SJSA1 (cell line): ENCODE results near the gene GCM1. TPM values are rescaled to one million over a fixed set of nuclear protein-coding genes. Genes with fewer than 3 reads are reported as not detected.

ENCODE experiments used
- DNase-seq, 2 experiments: peaks; one replicate each; pipeline ENCODE4 v3.0.0-alpha.2; 2015 to 2020; ENCODE audit warnings: low spot score in 2 of 2, low read depth in 1 of 2
- H3K27ac ChIP-seq: fragments of 250-450 bp; sonication (Bioruptor Pico); 2 replicates; pipeline ENCODE4 v1.5.1; 2020; ENCODE audit warnings: mild to moderate bottlenecking, moderate library complexity
- H3K27me3 ChIP-seq: fragments of 250-450 bp; sonication (Bioruptor Pico); replicated peaks from 2 replicates; pipeline ENCODE4 v1.5.1; 2020; ENCODE audit warnings: mild to moderate bottlenecking, moderate library complexity
- H3K36me3 ChIP-seq: fragments of 250-450 bp; sonication (Bioruptor Pico); 2 replicates; pipeline ENCODE4 v1.5.1; 2020; ENCODE audit warnings: mild to moderate bottlenecking
- H3K4me1 ChIP-seq: fragments of 250-450 bp; sonication (Bioruptor Pico); replicated peaks from 2 replicates; pipeline ENCODE4 v1.6.1; 2021; ENCODE audit warnings: mild to moderate bottlenecking
- H3K4me3 ChIP-seq: fragments of 250-450 bp; sonication (Bioruptor Pico); 2 replicates; pipeline ENCODE4 v1.5.1; 2020; ENCODE audit warnings: mild to moderate bottlenecking
- H3K9me3 ChIP-seq: fragments of 250-450 bp; sonication (Bioruptor Pico); replicated peaks from 2 replicates; pipeline ENCODE4 v1.5.1; 2020; ENCODE audit warnings: mild to moderate bottlenecking
- total RNA-seq: library from RNA; depleted of rRNA; stranded (reverse); fragments of >200 nt; shearing (Covaris generic); gene quantifications from 2 replicates; pipeline ENCODE4 v1.2.3, GENCODE V29; 2014

Gene GCM1
- total RNA-seq, 1 experiment from 2014 or later = not detected

- H3K27me3 ChIP-seq = peaks cover 5% of the 10 kb centered on the region
- no peak for DNase-seq
- no peaks in the 10 kb centered on the region for H3K4me1 ChIP-seq
- no peaks in the 10 kb centered on the region for H3K9me3 ChIP-seq
- no peaks in the 10 kb centered on the region for H3K36me3 ChIP-seq
- no peak overlapping the region for H3K27ac ChIP-seq
- no peak overlapping the region for H3K4me3 ChIP-seq
Observed at GRCh38 chr6:53139841-53140413, 8.7 kb downstream of the GCM1 start.

- Histone ChIP-seq H3K27ac (no peak overlapping the region), H3K36me3 (no peaks in the 10 kb centered on the region), H3K27me3 (no peaks in the 10 kb centered on the region; the same call in 1 of the 2 replicates), H3K4me3 (no peak overlapping the region), H3K9me3 (no peaks in the 10 kb centered on the region), H3K4me1 (no peaks in the 10 kb centered on the region)
- no peak for DNase-seq
Observed at GRCh38 chr6:53136000-53136609, 12.5 kb downstream of the GCM1 start.

GRCh38 chr6:53134601-53135235, 13.9 kb downstream of the GCM1 start:
- Histone ChIP-seq H3K27me3 (no peaks in the 10 kb centered on the region; the same call in 1 of the 2 replicates), H3K4me1 (no peaks in the 10 kb centered on the region), H3K27ac (no peak overlapping the region), H3K36me3 (no peaks in the 10 kb centered on the region), H3K4me3 (no peak overlapping the region), H3K9me3 (no peaks in the 10 kb centered on the region)
- no peak for DNase-seq

GRCh38 chr6:53133961-53134360, 14.7 kb downstream of the GCM1 start:
- Histone ChIP-seq H3K9me3 (no peaks in the 10 kb centered on the region), H3K4me3 (no peak overlapping the region), H3K27ac (no peak overlapping the region), H3K27me3 (no peaks in the 10 kb centered on the region; the same call in 1 of the 2 replicates), H3K36me3 (no peaks in the 10 kb centered on the region), H3K4me1 (no peaks in the 10 kb centered on the region)
- DNase-seq = no peak

GRCh38 chr6:53130569-53131290, 17.9 kb downstream of the GCM1 start:
- H3K4me1 ChIP-seq = no peaks in the 10 kb centered on the region
- no peaks in the 10 kb centered on the region for H3K9me3 ChIP-seq
- H3K27me3 ChIP-seq = no peaks in the 10 kb centered on the region; the same call in 1 of the 2 replicates
- H3K4me3 ChIP-seq = no peak overlapping the region
- no peak for DNase-seq
- H3K36me3 ChIP-seq = no peaks in the 10 kb centered on the region
- no peak overlapping the region for H3K27ac ChIP-seq

- Histone ChIP-seq H3K4me1 (no peaks in the 10 kb centered on the region), H3K9me3 (no peaks in the 10 kb centered on the region), H3K4me3 (no peak overlapping the region), H3K36me3 (no peaks in the 10 kb centered on the region), H3K27ac (no peak overlapping the region), H3K27me3 (peaks cover 3% of the 10 kb centered on the region)
- DNase-seq = no peak
Observed at GRCh38 chr6:53128842-53129241, 19.8 kb downstream of the GCM1 start.

GRCh38 chr6:53125276-53125675, 23.4 kb downstream of the GCM1 start:
- Histone ChIP-seq H3K27me3 (peaks cover 3% of the 10 kb centered on the region), H3K27ac (no peak overlapping the region), H3K9me3 (no peaks in the 10 kb centered on the region), H3K36me3 (no peaks in the 10 kb centered on the region), H3K4me3 (no peak overlapping the region), H3K4me1 (peaks cover 7% of the 10 kb centered on the region)
- DNase-seq = no peak

GRCh38 chr6:53124131-53124800, 24.4 kb downstream of the GCM1 start:
- Histone ChIP-seq H3K27me3 (peaks cover 3% of the 10 kb centered on the region), H3K36me3 (no peaks in the 10 kb centered on the region), H3K4me3 (no peak overlapping the region), H3K4me1 (peaks cover 17% of the 10 kb centered on the region), H3K27ac (no peak overlapping the region), H3K9me3 (no peaks in the 10 kb centered on the region)
- DNase-seq = no peak

- Histone ChIP-seq H3K4me1 (peaks cover 24% of the 10 kb centered on the region), H3K27ac (peak overlapping the region; percentile 90), H3K4me3 (no peak overlapping the region), H3K36me3 (no peaks in the 10 kb centered on the region), H3K9me3 (peaks cover 3% of the 10 kb centered on the region; the same call in 1 of the 2 replicates), H3K27me3 (no peaks in the 10 kb centered on the region)
- peak; percentile 79 to 88 for DNase-seq
Observed at GRCh38 chr6:53119772-53120409, 28.8 kb downstream of the GCM1 start.

- Histone ChIP-seq H3K4me1 (peaks cover 24% of the 10 kb centered on the region), H3K4me3 (no peak overlapping the region), H3K27me3 (no peaks in the 10 kb centered on the region), H3K36me3 (no peaks in the 10 kb centered on the region), H3K27ac (peak overlapping the region; percentile 90), H3K9me3 (peaks cover 3% of the 10 kb centered on the region; the same call in 1 of the 2 replicates)
- DNase-seq = peak; percentile 48 to 72
Observed at GRCh38 chr6:53119349-53119748, 29.3 kb downstream of the GCM1 start.

- H3K27me3 ChIP-seq = 0 out of 2 replicates have a peak, but pooled peaks cover 2% of the 10 kb centered on the region
- H3K36me3 ChIP-seq = no peaks in the 10 kb centered on the region
- peaks cover 22% of the 10 kb centered on the region for H3K4me1 ChIP-seq
- H3K4me3 ChIP-seq = no peak overlapping the region
- no peak overlapping the region for H3K27ac ChIP-seq
- peak in 1 of 2 experiments; percentile 14 for DNase-seq
- peaks cover 3% of the 10 kb centered on the region; the same call in 1 of the 2 replicates for H3K9me3 ChIP-seq
Observed at GRCh38 chr6:53115741-53116140, 32.9 kb downstream of the GCM1 start.

- Histone ChIP-seq H3K4me1 (peaks cover 16% of the 10 kb centered on the region), H3K27ac (no peak overlapping the region), H3K9me3 (peaks cover 3% of the 10 kb centered on the region; the same call in 1 of the 2 replicates)
Observed at GRCh38 chr6:53115113-53115512, 33.5 kb downstream of the GCM1 start.

GRCh38 chr6:53113742-53114141, 34.9 kb downstream of the GCM1 start:
- Histone ChIP-seq H3K27ac (no peak overlapping the region), H3K27me3 (0 out of 2 replicates have a peak, but pooled peaks cover 2% of the 10 kb centered on the region), H3K4me3 (no peak overlapping the region), H3K9me3 (peaks cover 3% of the 10 kb centered on the region; the same call in 1 of the 2 replicates), H3K4me1 (peaks cover 2% of the 10 kb centered on the region), H3K36me3 (no peaks in the 10 kb centered on the region)
- DNase-seq = no peak

More at GRCh38 chr6:53115113-53115512, 33.5 kb downstream of the GCM1 start:
- no peak overlapping the region for H3K4me3 ChIP-seq
- H3K27me3 ChIP-seq = 0 out of 2 replicates have a peak, but pooled peaks cover 2% of the 10 kb centered on the region
- no peak for DNase-seq
- no peaks in the 10 kb centered on the region for H3K36me3 ChIP-seq
